Upper lobe of right lung (tissue), 1 donor: ENCODE measurements around the gene OVCH1. TPM values are rescaled to one million over a fixed set of nuclear protein-coding genes. Genes with fewer than 3 reads are reported as not detected.

ENCODE experiments used
- ATAC-seq: fragments of 200-7000 bp; cut with Tn5 transposase; one replicate; pipeline ENCODE4 v1.9.1; 2020; ENCODE audit warnings: mild to moderate bottlenecking, moderate library complexity
- DNase-seq: peaks from one replicate; pipeline ENCODE4 v3.0.0-alpha.2; 2020
- H3K27ac ChIP-seq: fragments of 200-600 bp; one replicate; pipeline ENCODE4 v1.8.0; 2022
- H3K27me3 ChIP-seq: fragments of 200-600 bp; one replicate; pipeline ENCODE4 v1.8.0; 2022; ENCODE audit warnings: mild to moderate bottlenecking
- H3K36me3 ChIP-seq: fragments of 200-600 bp; one replicate; pipeline ENCODE4 v1.8.0; 2022
- H3K4me1 ChIP-seq: fragments of 200-600 bp; one replicate; pipeline ENCODE4 v1.8.0; 2022
- H3K4me3 ChIP-seq: fragments of 200-600 bp; one replicate; pipeline ENCODE4 v1.8.0; 2022; ENCODE audit warnings: mild to moderate bottlenecking
- H3K9me3 ChIP-seq: fragments of 200-600 bp; one replicate; pipeline ENCODE4 v1.8.0; 2022
- CTCF ChIP-seq: fragments of 200-600 bp; IDR thresholded peaks from one replicate; pipeline ENCODE4 v1.8.0; 2022; ENCODE audit warnings: antibody characterized with exemption
- intact Hi-C: fragments of 100-400 bp; cut with DNase I; formaldehyde crosslinking; loops from one replicate; pipeline ENCODE4 v1.11.0; 2022
- long read RNA-seq: library from polyadenylated mRNA; unstranded; transcript quantifications from one replicate; pipeline ENCODE4 v2.0.0, GENCODE V29; 2021
- total RNA-seq: library from RNA; stranded (reverse); fragmentation: NEBNext Ultra II Directional; extraction: Animal tissue kit (Norgen Biotek cat#: 25700); gene quantifications from one replicate; pipeline ENCODE4 v1.2.1, GENCODE V29; 2021
- donor health status: DM: no; HTN: yes; CAD: no; lungs with severe emphysema.

The OVCH1 gene
- total RNA-seq, result 2.0 TPM
- long read RNA-seq, partial matches to known transcripts, result 0 of 3 reads
- long read RNA-seq, other reads (novel, unspliced or antisense), result 3 of 3 reads

GRCh38 chr12:29497588-29497987, at the start of gene OVCH1:
Gene OVCH1 (minus strand): TSS chr12:29497686. CDS start chr12:29497686, 0 bp downstream.
- intact Hi-C loops, result no loop called here
- H3K4me3 ChIP-seq, result no peak within 1 kb of the TSS
- DNase-seq (no peak), ATAC-seq (peak; percentile 13)
- H3K9me3 ChIP-seq, result no peaks in the 10 kb centered on the region
- no peaks in the 10 kb centered on the region for H3K4me1 ChIP-seq
- no peak for TF ChIP-seq CTCF
- H3K27ac ChIP-seq, result no peak within 1 kb of the TSS
- H3K36me3 ChIP-seq, result no peaks in the 10 kb centered on the region
- H3K27me3 ChIP-seq, result no peaks in the 10 kb centered on the region

GRCh38 chr12:29547151-29547632, 49.7 kb upstream of the OVCH1 start:
- DNase-seq, result no peak
- Histone ChIP-seq H3K4me3 (no peak overlapping the region), H3K9me3 (no peaks in the 10 kb centered on the region), H3K27ac (no peak overlapping the region), H3K4me1 (no peaks in the 10 kb centered on the region), H3K27me3 (no peaks in the 10 kb centered on the region), H3K36me3 (no peaks in the 10 kb centered on the region)
- no peak for TF ChIP-seq CTCF
- ATAC-seq, result no peak
- intact Hi-C loops, result no loop called here

DNA sequence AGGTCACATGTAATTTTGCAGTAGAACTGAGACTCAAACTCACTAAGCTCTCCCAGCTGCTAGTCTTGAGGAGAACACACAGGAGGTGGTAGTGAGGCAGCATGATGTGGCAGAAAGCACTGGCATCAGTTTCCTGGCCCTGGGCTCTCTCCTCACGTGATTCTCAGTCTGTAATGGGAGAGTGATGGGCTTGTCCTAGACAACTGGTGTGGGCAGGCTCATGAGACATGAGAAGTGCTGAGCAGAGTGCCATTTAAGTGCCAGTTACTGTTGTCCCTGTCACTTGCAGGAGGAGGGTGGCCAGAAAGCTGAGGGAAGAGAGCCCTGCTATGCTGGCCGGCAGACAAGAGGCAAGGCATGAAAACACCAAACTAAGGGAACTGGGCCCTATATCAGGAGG, 48.5 kb upstream of the OVCH1 start:
- Histone ChIP-seq H3K27me3 (no peaks in the 10 kb centered on the region), H3K27ac (no peak overlapping the region), H3K9me3 (no peaks in the 10 kb centered on the region), H3K4me3 (no peak overlapping the region), H3K4me1 (no peaks in the 10 kb centered on the region), H3K36me3 (no peaks in the 10 kb centered on the region)
- ATAC-seq, result no peak
- DNase-seq, result no peak
- intact Hi-C loops, result no loop called here
- no peak for TF ChIP-seq CTCF

DNA sequence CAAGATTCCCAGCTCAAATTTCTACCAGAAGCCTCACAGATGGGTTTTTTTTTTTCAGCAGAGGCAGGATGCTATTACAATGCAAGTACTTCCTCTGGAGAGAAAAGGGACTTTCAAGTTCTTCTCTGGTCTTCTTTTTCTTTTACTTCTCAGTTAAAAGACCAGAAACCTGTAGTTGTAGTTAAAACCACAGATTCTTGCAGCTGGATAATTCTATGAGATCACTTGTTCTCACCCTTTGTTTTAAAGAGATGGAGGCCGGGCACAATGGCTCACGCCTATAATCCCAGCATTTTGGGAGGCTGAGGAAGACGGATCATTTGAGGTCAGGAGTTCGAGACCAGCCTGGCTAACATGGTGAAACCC, 47.6 kb upstream of the OVCH1 start:
- intact Hi-C loops, result no loop called here
- DNase-seq, result no peak
- Histone ChIP-seq H3K27me3 (no peaks in the 10 kb centered on the region), H3K9me3 (no peaks in the 10 kb centered on the region), H3K4me1 (no peaks in the 10 kb centered on the region), H3K4me3 (no peak overlapping the region), H3K36me3 (no peaks in the 10 kb centered on the region), H3K27ac (no peak overlapping the region)
- ATAC-seq, result no peak
- no peak for TF ChIP-seq CTCF

DNA sequence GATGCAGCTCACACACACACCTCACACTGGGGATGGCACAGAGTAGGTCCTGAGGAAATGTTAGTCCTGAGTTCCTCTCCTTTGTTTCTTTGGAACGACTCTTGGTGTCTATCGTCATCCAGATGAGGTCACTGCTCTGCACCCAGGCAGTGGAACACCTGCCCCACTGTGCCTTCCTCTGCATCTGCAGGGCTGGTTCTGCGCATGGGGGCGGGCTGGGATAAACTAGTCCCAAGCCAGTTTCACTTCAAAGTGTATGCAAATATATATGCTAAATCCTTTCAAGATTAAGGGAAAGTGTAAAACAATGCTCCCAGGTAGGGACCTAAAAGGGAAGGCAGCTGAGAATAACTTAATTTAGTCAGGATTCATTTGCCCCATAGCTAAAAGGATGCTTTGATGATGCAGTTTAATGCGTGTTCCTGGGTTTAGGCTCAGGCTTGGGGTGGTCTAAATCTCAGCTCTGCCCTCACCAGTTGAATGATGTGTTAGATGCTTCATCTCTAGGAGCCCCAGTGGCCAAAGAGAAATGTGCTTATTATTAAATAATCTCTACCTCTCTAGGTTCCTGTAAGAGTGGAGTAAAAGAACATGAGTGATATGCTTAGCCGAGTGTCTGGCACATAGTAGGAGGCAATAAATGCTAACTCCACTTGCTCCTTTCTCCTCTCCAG, 47.1 kb upstream of the OVCH1 start:
- Histone ChIP-seq H3K36me3 (no peaks in the 10 kb centered on the region), H3K27me3 (no peaks in the 10 kb centered on the region), H3K4me3 (no peak overlapping the region), H3K9me3 (no peaks in the 10 kb centered on the region), H3K27ac (no peak overlapping the region), H3K4me1 (no peaks in the 10 kb centered on the region)
- DNase-seq (no peak), ATAC-seq (no peak)
- TF ChIP-seq CTCF, result no peak
- intact Hi-C loops, result no loop called here
